Bronchial epithelial cell (primary cell): ENCODE data around the gene PRPSAP1. TPM values are rescaled to one million over a fixed set of nuclear protein-coding genes. Genes with fewer than 3 reads are reported as not detected.
"Not testable (repeated sequence)": the region's sequence is repeated elsewhere in the genome, so short reads cannot be mapped to it uniquely, and the experiment has no call there.

Experiments
- DNase-seq: peaks from one replicate; pipeline ENCODE4 v3.0.0-alpha.2; 2010; ENCODE audit warnings: low read depth
- FAIRE-seq: peaks from 2 replicates; lab custom pipeline; 2011; peaks lifted over from hg19 to GRCh38; lab: Jason Lieb, UNC
- H3K27me3 ChIP-seq: 2 replicates; pipeline ENCODE4 v1.5.1; 2011; ENCODE audit warnings: low read length; ENCODE audit not compliant: control insufficient read depth, insufficient read depth
- H3K36me3 ChIP-seq: 2 replicates; pipeline ENCODE4 v1.5.1; 2011; ENCODE audit warnings: low read length; ENCODE audit not compliant: control insufficient read depth, insufficient read depth
- H3K4me3 ChIP-seq: 2 replicates; pipeline ENCODE4 v1.5.1; 2011; ENCODE audit warnings: mild to moderate bottlenecking, low read depth, low read length, control low read depth
- CTCF ChIP-seq: IDR thresholded peaks from 2 replicates; pipeline ENCODE4 v1.5.1; 2011; ENCODE audit warnings: mild to moderate bottlenecking, moderate library complexity, low read length, control low read depth, inconsistent platforms; ENCODE audit not compliant: insufficient read depth, severe bottlenecking
- total RNA-seq: library from RNA; depleted of rRNA; stranded (reverse); fragments of >200 nt; gene quantifications from 2 replicates; pipeline ENCODE4 v1.2.1, GENCODE V29; 2014

The PRPSAP1 gene
- total RNA-seq, 1 donor from 2014 or later: 29.2 TPM

- no peak overlapping the region for H3K4me3 ChIP-seq
- H3K36me3 ChIP-seq: no peaks in the 10 kb centered on the region
- DNase-seq (no peak), FAIRE-seq (no peak)
- no peaks in the 10 kb centered on the region for H3K27me3 ChIP-seq
- peak; percentile 53 for TF ChIP-seq CTCF
Observed at GRCh38 chr17:76365256-76365903, 11.7 kb upstream of the PRPSAP1 start.

GRCh38 chr17:76363107-76363842 lies 9.6 kb upstream of the PRPSAP1 start:
- H3K27me3 ChIP-seq: no peaks in the 10 kb centered on the region
- no peak for FAIRE-seq
- H3K36me3 ChIP-seq: no peaks in the 10 kb centered on the region
- no peak overlapping the region for H3K4me3 ChIP-seq
- DNase-seq: no peak
- TF ChIP-seq CTCF: no peak

GRCh38 chr17:76360461-76360860 lies 6.7 kb upstream of the PRPSAP1 start:
- Histone ChIP-seq H3K27me3 (no peaks in the 10 kb centered on the region), H3K36me3 (no peaks in the 10 kb centered on the region), H3K4me3 (no peak overlapping the region)
- FAIRE-seq (no peak), DNase-seq (no peak)
- TF ChIP-seq CTCF: no peak

GRCh38 chr17:76359776-76360175 lies 6.1 kb upstream of the PRPSAP1 start:
- not testable (repeated sequence) for H3K27me3 ChIP-seq, H3K36me3 ChIP-seq, FAIRE-seq, H3K4me3 ChIP-seq, DNase-seq

GRCh38 chr17:76359375-76359774 lies 5.7 kb upstream of the PRPSAP1 start:
- DNase-seq: no peak
- no peak for FAIRE-seq
- no peak overlapping the region for H3K4me3 ChIP-seq
- TF ChIP-seq CTCF: no peak
- no peaks in the 10 kb centered on the region for H3K36me3 ChIP-seq
- H3K27me3 ChIP-seq: no peaks in the 10 kb centered on the region

- H3K36me3 ChIP-seq: no peaks in the 10 kb centered on the region
- no peak for TF ChIP-seq CTCF
- DNase-seq (no peak), FAIRE-seq (no peak)
- H3K4me3 ChIP-seq: no peak overlapping the region
- H3K27me3 ChIP-seq: no peaks in the 10 kb centered on the region
Observed at GRCh38 chr17:76357597-76358158, 4.0 kb upstream of the PRPSAP1 start.
